Cardiac septum (tissue), 1 donor: Measurements from ENCODE around the gene CSTF2T. TPM values are rescaled to one million over a fixed set of nuclear protein-coding genes. Genes with fewer than 3 reads are reported as not detected.
"Not testable (repeated sequence)": the region's sequence is repeated elsewhere in the genome, so short reads cannot be mapped to it uniquely, and the experiment has no call there.

Source experiments
- DNase-seq: peaks from one replicate; pipeline ENCODE4 v3.0.0-alpha.2; 2020; ENCODE audit warnings: low spot score
- intact Hi-C: fragments of 100-400 bp; cut with DNase I; formaldehyde crosslinking; loops from one replicate; pipeline ENCODE4 v1.14.0; 2022
- total RNA-seq: library from RNA; stranded (reverse); fragmentation: NEBNext Ultra II Directional; extraction: Animal tissue kit (Norgen Biotek cat#: 25700); gene quantifications from one replicate; pipeline ENCODE4 v1.2.1, GENCODE V29; 2021
- donor health status: DM: no; HTN: no; CAD: no.

Gene CSTF2T
- total RNA-seq, 1 donor from 2014 or later, result 20.4 TPM

GRCh38 chr10:51700228-51700817, 928 bp upstream of the CSTF2T start:
- intact Hi-C loops, result loop anchor here (10.0 kb wide), 3 partner anchors 184 to 316 kb away; no protein-coding TSS in a partner anchor

GRCh38 chr10:51699145-51699474, 285 bp downstream of the CSTF2T start:
- DNase-seq, result no peak
- intact Hi-C loops, result loop anchor here (10.0 kb wide), 1 partner anchor 704 kb away; no protein-coding TSS in a partner anchor

More at GRCh38 chr10:51700228-51700817, 928 bp upstream of the CSTF2T start:
- no peak for DNase-seq

GRCh38 chr10:51698473-51699063, 827 bp downstream of the CSTF2T start:
- DNase-seq, result no peak
- intact Hi-C loops, result loop anchor here (10.0 kb wide), 1 partner anchor 704 kb away; no protein-coding TSS in a partner anchor

GRCh38 chr10:51696251-51696650, 3.1 kb downstream of the CSTF2T start:
- intact Hi-C loops, result loop anchor here (10.0 kb wide), 1 partner anchor 701 kb away; no protein-coding TSS in a partner anchor
- DNase-seq, result no peak

- intact Hi-C loops, result loop anchor here (10.0 kb wide), 1 partner anchor 699 kb away; no protein-coding TSS in a partner anchor
These were observed 5.2 kb downstream of the CSTF2T start for GRCh38 chr10:51694086-51694768.

GRCh38 chr10:51691135-51691534, 8.3 kb downstream of the CSTF2T start:
- intact Hi-C loops, result loop anchor here (10.0 kb wide), 1 partner anchor 696 kb away; no protein-coding TSS in a partner anchor
- no peak for DNase-seq

More at GRCh38 chr10:51694086-51694768, 5.2 kb downstream of the CSTF2T start:
- no peak for DNase-seq

- no peak for DNase-seq
- intact Hi-C loops, result no loop called here
These were observed 9.9 kb downstream of the CSTF2T start for GRCh38 chr10:51689536-51689935.

GRCh38 chr10:51688826-51689225, 10.6 kb downstream of the CSTF2T start:
- DNase-seq, intact Hi-C loops: not testable (repeated sequence)

GRCh38 chr10:51687296-51687695, 12.1 kb downstream of the CSTF2T start:
- DNase-seq, result no peak
- intact Hi-C loops, result no loop called here

GRCh38 chr10:51685768-51686167, 13.6 kb downstream of the CSTF2T start:
- intact Hi-C loops, result no loop called here
- DNase-seq, result no peak

GRCh38 chr10:51683031-51683691, 16.2 kb downstream of the CSTF2T start:
- intact Hi-C loops, result no loop called here
- DNase-seq, result no peak

- intact Hi-C loops, result no loop called here
- no peak for DNase-seq
These were observed 19.6 kb downstream of the CSTF2T start for GRCh38 chr10:51679841-51680240.

- no peak for DNase-seq
- intact Hi-C loops, result no loop called here
These were observed 24.3 kb downstream of the CSTF2T start for GRCh38 chr10:51675088-51675487.

- DNase-seq, result no peak
- intact Hi-C loops, result no loop called here
These were observed 27.3 kb downstream of the CSTF2T start for GRCh38 chr10:51672039-51672535.

GRCh38 chr10:51669041-51669440, 30.4 kb downstream of the CSTF2T start:
- intact Hi-C loops, result no loop called here
- DNase-seq, result no peak

GRCh38 chr10:51668336-51668689, 31.1 kb downstream of the CSTF2T start:
- DNase-seq, result no peak
- intact Hi-C loops, result no loop called here

- intact Hi-C loops, result no loop called here
- no peak for DNase-seq
These were observed 31.6 kb downstream of the CSTF2T start for GRCh38 chr10:51667678-51668335.

GRCh38 chr10:51666456-51666855, 32.9 kb downstream of the CSTF2T start:
- intact Hi-C loops, result no loop called here
- no peak for DNase-seq

- intact Hi-C loops, result no loop called here
These were observed 36.3 kb downstream of the CSTF2T start for GRCh38 chr10:51663086-51663485.

GRCh38 chr10:51659344-51659743, 40.1 kb downstream of the CSTF2T start:
- no peak for DNase-seq
- intact Hi-C loops, result no loop called here

More at GRCh38 chr10:51663086-51663485, 36.3 kb downstream of the CSTF2T start:
- DNase-seq, result no peak
